Natural killer cell (primary cell): ENCODE data around the gene GPR152. TPM values are rescaled to one million over a fixed set of nuclear protein-coding genes. Genes with fewer than 3 reads are reported as not detected.

Experiments used
- ATAC-seq, 3 donors: fragments of 150-1000 bp in 2 of 3; fragments of 200-7000 bp in 1 of 3; cut with Tn5 transposase; 1 replicate in 1 of 3; 2 replicates in 2 of 3; pipeline ENCODE4 v1.10.0; 2021; ENCODE audit warnings: mild to moderate bottlenecking in 2 of 3, moderate library complexity in 2 of 3
- DNase-seq, 2 donors: peaks; one replicate each; pipeline versions ENCODE4 v3.0.0 to v3.0.0-alpha.2; 2013 to 2021; ENCODE audit warnings: mixed read lengths in 1 of 2
- H3K27ac ChIP-seq: one replicate; pipeline ENCODE4 v1.5.1; 2013; ENCODE audit warnings: mild to moderate bottlenecking, low read length
- H3K27me3 ChIP-seq: one replicate; pipeline ENCODE4 v1.6.1; 2013; ENCODE audit warnings: low read length; ENCODE audit not compliant: control insufficient read depth, insufficient read depth
- H3K36me3 ChIP-seq: one replicate; pipeline ENCODE4 v1.6.1; 2013; ENCODE audit warnings: low read length; ENCODE audit not compliant: control insufficient read depth, insufficient read depth
- H3K4me1 ChIP-seq: one replicate; pipeline ENCODE4 v1.6.1; 2013; ENCODE audit warnings: low read length; ENCODE audit not compliant: control insufficient read depth, insufficient read depth
- H3K4me3 ChIP-seq: one replicate; pipeline ENCODE4 v1.5.1; 2013; ENCODE audit warnings: low read length
- H3K9me3 ChIP-seq: one replicate; pipeline ENCODE4 v1.6.1; 2013; ENCODE audit warnings: low read length; ENCODE audit not compliant: control insufficient read depth, insufficient read depth
- H3K27ac Mint-ChIP-seq, 2 donors: one replicate each; pipeline ENCODE4 v1.8.0; 2022; ENCODE audit warnings: mild to moderate bottlenecking in 2 of 2, mixed read lengths in 2 of 2, moderate library complexity in 1 of 2
- H3K27me3 Mint-ChIP-seq, 2 donors: one replicate each; pipeline ENCODE4 v1.8.0; 2022; ENCODE audit warnings: low read depth in 2 of 2, mixed read lengths in 2 of 2
- H3K36me3 Mint-ChIP-seq: one replicate; pipeline ENCODE4 v1.8.0; 2022; ENCODE audit warnings: mixed read lengths
- H3K4me1 Mint-ChIP-seq, 2 donors: one replicate each; pipeline ENCODE4 v1.8.0; 2022; ENCODE audit warnings: mixed read lengths in 2 of 2
- H3K4me3 Mint-ChIP-seq: one replicate; pipeline ENCODE4 v1.8.0; 2022; ENCODE audit warnings: mild to moderate bottlenecking, moderate library complexity, mixed read lengths
- H3K9me3 Mint-ChIP-seq, 2 donors: one replicate each; pipeline ENCODE4 v1.8.0; 2022; ENCODE audit warnings: mixed read lengths in 2 of 2
- CTCF ChIP-seq: fragments of 200-600 bp; IDR thresholded peaks from one replicate; pipeline ENCODE4 v1.8.0; 2022; ENCODE audit warnings: antibody characterized with exemption
- WGBS: methylation state at CpG from one replicate; pipeline ENCODE4 v1.1.7; 2013; ENCODE audit warnings: missing lambda C conversion rate; ENCODE audit not compliant: insufficient coverage; 5-methylcytosine and 5-hydroxymethylcytosine counted together
- intact Hi-C: fragments of 100-400 bp; cut with micrococcal nuclease; formaldehyde crosslinking; loops from one replicate; pipeline ENCODE4 v1.14.2; 2022
- total RNA-seq, 4 donors: library from RNA; stranded (reverse); fragments of 120-200 nt in 1 of 4; gene quantifications; one replicate each; pipeline versions ENCODE4 v1.2.3 to v1.2.4, GENCODE V29; 2013 to 2022

GPR152 gene
- total RNA-seq, 3 donors from 2014 or later (not counting 1 experiment from before 2014, with no cell fraction given): 0.25 TPM; not detected in 2

GRCh38 chr11:67442504-67443404, 9.8 kb downstream of the GPR152 start:
- Mint-ChIP-seq H3K4me3 (peak overlapping the region; percentile 81), H3K9me3 (no peaks in the 10 kb centered on the region), H3K36me3 (no peaks in the 10 kb centered on the region), H3K27ac (peak overlapping the region; percentile 89 to 91), H3K4me1 (peaks cover 57 to 76% of the 10 kb centered on the region in 2 donors), H3K27me3 (no peaks in the 10 kb centered on the region)
- DNase-seq (peak in 1 of 2 donors; percentile 39), ATAC-seq (no peak)
- TF ChIP-seq CTCF: no peak
- Histone ChIP-seq H3K27me3 (no peaks in the 10 kb centered on the region), H3K4me3 (no peak overlapping the region), H3K27ac (peak overlapping the region; percentile 65), H3K4me1 (peaks cover 91% of the 10 kb centered on the region), H3K36me3 (no peaks in the 10 kb centered on the region), H3K9me3 (no peaks in the 10 kb centered on the region)
- intact Hi-C loops: no loop called here
- 66% methylated on average over 45 of the region's 45 CpGs for whole genome bisulfite sequencing

GRCh38 chr11:67441731-67442351, 10.7 kb downstream of the GPR152 start:
- H3K4me1 Mint-ChIP-seq: peaks cover 59 to 78% of the 10 kb centered on the region in 2 donors
- 86% methylated on average over 28 of the region's 28 CpGs for WGBS
- H3K27me3 ChIP-seq: no peaks in the 10 kb centered on the region
- DNase-seq: peak in 1 of 2 donors; percentile 69
- no peak for ATAC-seq
- H3K9me3 Mint-ChIP-seq: no peaks in the 10 kb centered on the region
- H3K27ac ChIP-seq: no peak overlapping the region
- no peaks in the 10 kb centered on the region for H3K36me3 Mint-ChIP-seq
- intact Hi-C loops: no loop called here
- H3K27me3 Mint-ChIP-seq: no peaks in the 10 kb centered on the region
- H3K36me3 ChIP-seq: no peaks in the 10 kb centered on the region
- no peak overlapping the region for H3K4me3 ChIP-seq
- peaks cover 86% of the 10 kb centered on the region for H3K4me1 ChIP-seq
- no peak for TF ChIP-seq CTCF
- peak overlapping the region; percentile 89 to 91 for H3K27ac Mint-ChIP-seq
- H3K9me3 ChIP-seq: no peaks in the 10 kb centered on the region
- H3K4me3 Mint-ChIP-seq: peak overlapping the region; percentile 81

- intact Hi-C loops: no loop called here
- 68% methylated on average over 21 of the region's 21 CpGs for WGBS
- peak overlapping the region; percentile 35 for H3K4me3 Mint-ChIP-seq
- no peak for ATAC-seq
- Histone ChIP-seq H3K36me3 (no peaks in the 10 kb centered on the region), H3K9me3 (no peaks in the 10 kb centered on the region), H3K27me3 (no peaks in the 10 kb centered on the region), H3K27ac (peak overlapping the region; percentile 75), H3K4me1 (peaks cover 85% of the 10 kb centered on the region), H3K4me3 (no peak overlapping the region)
- no peaks in the 10 kb centered on the region for H3K9me3 Mint-ChIP-seq
- H3K36me3 Mint-ChIP-seq: no peaks in the 10 kb centered on the region
- DNase-seq: peak in 1 of 2 donors; percentile 56
- H3K4me1 Mint-ChIP-seq: peaks cover 59 to 84% of the 10 kb centered on the region in 2 donors
- H3K27me3 Mint-ChIP-seq: no peaks in the 10 kb centered on the region
- H3K27ac Mint-ChIP-seq: peak overlapping the region; percentile 88 to 91
- TF ChIP-seq CTCF: no peak
Measured at GRCh38 chr11:67441098-67441563, 11.4 kb downstream of the GPR152 start.
